Activated CD8-positive, alpha-beta T cell treated with anti-CD3 and anti-CD28 coated beads, Interleukin-2, amount 10 ng/mL, durations not matched to agents 7 days and 5 days (primary cell): Measurements from ENCODE around the gene CACNA2D3. TPM values are rescaled to one million over a fixed set of nuclear protein-coding genes. Genes with fewer than 3 reads are reported as not detected.
"Not testable (repeated sequence)": the region's sequence is repeated elsewhere in the genome, so short reads cannot be mapped to it uniquely, and the experiment has no call there.

Experiments
- ATAC-seq: fragments of 150-1000 bp; cut with Tn5 transposase; one replicate; pipeline ENCODE4 v1.10.0; 2021; ENCODE audit warnings: moderate library complexity
- CTCF ChIA-PET: fragments of 350-600 bp; sonication (Branson Sonifier 250); formaldehyde crosslinking; loops from one replicate; lab custom pipeline; 2021; ENCODE audit warnings: antibody characterized with exemption; lab: Charles Lee
- POLR2A ChIA-PET: fragments of 350-600 bp; sonication (Branson Sonifier 250); formaldehyde crosslinking; loops from one replicate; lab custom pipeline; 2021; ENCODE audit warnings: antibody characterized with exemption; lab: Charles Lee
- DNase-seq: peaks from one replicate; pipeline ENCODE4 v3.0.0-alpha.2; 2020
- H3K27ac Mint-ChIP-seq: one replicate; pipeline ENCODE4 v1.8.0; 2021; ENCODE audit warnings: mild to moderate bottlenecking, mixed read lengths
- H3K27me3 Mint-ChIP-seq: one replicate; pipeline ENCODE4 v1.8.0; 2021; ENCODE audit warnings: low read depth, mixed read lengths
- H3K36me3 Mint-ChIP-seq: one replicate; pipeline ENCODE4 v1.8.0; 2021; ENCODE audit warnings: low read depth, mixed read lengths
- H3K4me1 Mint-ChIP-seq: one replicate; pipeline ENCODE4 v1.8.0; 2021; ENCODE audit warnings: low read depth, mixed read lengths
- H3K4me3 Mint-ChIP-seq: one replicate; pipeline ENCODE4 v1.8.0; 2021; ENCODE audit warnings: mild to moderate bottlenecking, mixed read lengths
- H3K9me3 Mint-ChIP-seq: one replicate; pipeline ENCODE4 v1.8.0; 2022; ENCODE audit warnings: mixed read lengths; ENCODE audit not compliant: insufficient read depth
- total RNA-seq, 2 experiments: library from RNA; stranded (reverse); gene quantifications; one replicate each; pipeline ENCODE4 v1.2.3, GENCODE V29; 2021

The CACNA2D3 gene
- total RNA-seq, 2 experiments from 2014 or later = not detected

DNA sequence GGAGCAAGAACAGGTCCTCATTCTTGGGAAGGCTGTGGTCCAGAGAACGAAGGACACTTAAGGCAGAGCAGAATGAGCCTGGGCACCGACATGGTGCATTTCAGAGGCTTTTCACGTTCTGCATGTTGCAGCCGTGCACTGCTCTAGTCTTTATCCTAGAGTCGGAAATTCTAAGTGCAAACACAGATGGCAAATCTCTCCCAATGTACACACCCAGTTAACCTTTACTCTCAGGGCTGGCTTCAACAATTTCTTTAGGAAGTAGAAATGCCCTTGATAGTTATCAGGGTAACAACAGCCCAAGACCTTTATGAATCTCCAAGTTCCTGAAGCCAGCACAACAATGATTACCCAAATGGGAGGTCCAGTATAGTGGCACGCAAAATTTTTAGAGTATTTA lies 844.6 kb downstream of the CACNA2D3 start:
- Mint-ChIP-seq H3K4me1 (no peaks in the 10 kb centered on the region), H3K27me3 (no peaks in the 10 kb centered on the region), H3K4me3 (no peak overlapping the region), H3K9me3 (peaks cover 7% of the 10 kb centered on the region), H3K27ac (no peak overlapping the region), H3K36me3 (no peaks in the 10 kb centered on the region)
- no peak for DNase-seq
- POLR2A ChIA-PET = no interaction called here
- ATAC-seq = no peak
- CTCF ChIA-PET = no interaction called here

DNA sequence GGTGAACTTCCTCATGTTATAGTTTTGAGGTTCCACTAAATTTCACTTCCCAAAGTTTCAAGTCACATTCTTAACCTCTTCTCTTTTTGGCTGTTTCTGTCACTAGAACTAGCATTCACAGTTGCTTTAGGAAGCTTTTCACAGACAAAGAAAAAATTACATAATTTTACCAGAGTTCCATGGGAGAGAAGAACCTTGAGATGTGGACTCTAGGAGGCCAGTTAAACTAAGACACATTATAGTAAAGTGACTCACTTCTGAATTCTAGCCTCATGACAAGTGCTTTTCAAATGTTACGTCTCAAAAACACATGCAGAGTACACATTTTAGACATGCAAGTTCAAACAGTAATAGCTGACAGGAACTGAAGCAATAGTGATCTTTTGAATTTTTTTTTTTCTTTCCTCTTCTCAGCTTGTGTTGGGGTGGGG lies 845.4 kb downstream of the CACNA2D3 start:
- CTCF ChIA-PET = no interaction called here

DNA sequence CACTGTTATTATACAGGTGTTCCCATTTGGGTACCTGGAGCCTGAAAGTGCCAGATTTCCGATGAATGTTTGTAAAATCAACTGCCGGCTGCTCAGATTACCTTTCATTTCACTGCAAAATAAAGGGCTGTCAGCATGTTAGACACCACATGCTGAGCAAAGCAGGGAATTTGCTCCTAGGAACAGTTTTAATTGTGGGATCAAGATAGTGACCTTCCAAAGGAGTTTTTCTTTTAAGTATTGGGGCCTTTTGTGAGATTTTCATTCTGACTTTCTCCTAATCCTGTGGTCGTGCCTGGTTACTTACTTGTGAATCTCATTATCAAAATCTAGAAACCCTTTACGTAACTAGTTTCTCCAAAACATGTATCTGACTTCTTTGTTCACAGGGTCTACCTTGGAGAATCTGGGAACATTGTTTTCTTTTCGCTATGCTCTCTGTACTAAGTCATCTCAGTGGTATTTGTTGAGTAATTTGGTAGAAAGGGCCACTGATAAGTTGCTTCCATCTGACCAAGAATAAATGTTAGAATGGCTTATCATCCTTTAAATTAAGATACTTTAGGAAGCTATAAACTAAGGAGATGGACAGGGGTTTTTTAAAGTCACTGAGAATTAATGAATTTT lies 846.3 kb downstream of the CACNA2D3 start:
- H3K36me3 Mint-ChIP-seq = no peaks in the 10 kb centered on the region
- ChIA-PET CTCF (no interaction called here), POLR2A (no interaction called here)
- no peak for DNase-seq
- no peaks in the 10 kb centered on the region for H3K4me1 Mint-ChIP-seq
- no peak overlapping the region for H3K27ac Mint-ChIP-seq
- H3K4me3 Mint-ChIP-seq = no peak overlapping the region
- ATAC-seq = no peak
- no peaks in the 10 kb centered on the region for H3K27me3 Mint-ChIP-seq
- peaks cover 7% of the 10 kb centered on the region for H3K9me3 Mint-ChIP-seq

More for the DNA sequence above, 845.4 kb downstream of the CACNA2D3 start:
- Mint-ChIP-seq H3K4me1 (no peaks in the 10 kb centered on the region), H3K36me3 (no peaks in the 10 kb centered on the region), H3K9me3 (peaks cover 7% of the 10 kb centered on the region), H3K4me3 (no peak overlapping the region), H3K27ac (no peak overlapping the region), H3K27me3 (no peaks in the 10 kb centered on the region)
- POLR2A ChIA-PET = no interaction called here
- DNase-seq (no peak), ATAC-seq (no peak)

DNA sequence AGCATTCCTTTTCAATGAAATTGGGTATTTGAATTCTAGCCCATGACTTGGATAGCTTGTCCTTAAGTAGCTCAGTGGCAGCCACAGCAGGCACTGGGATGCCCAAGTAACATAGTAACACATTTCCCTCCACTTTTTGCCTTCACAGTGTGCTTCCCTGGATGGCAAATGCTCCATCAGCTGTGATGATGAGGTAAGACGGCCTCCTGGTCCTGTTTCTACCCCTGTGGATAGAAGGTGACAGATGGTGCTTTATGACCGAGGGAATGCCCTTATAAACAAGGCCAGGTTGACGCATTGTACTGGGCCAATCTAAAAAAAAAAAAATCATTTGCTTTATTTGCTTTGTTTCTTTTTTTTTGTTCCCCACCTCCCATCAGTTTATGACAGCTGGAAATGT lies 847.3 kb downstream of the CACNA2D3 start:
- POLR2A ChIA-PET = no interaction called here
- ATAC-seq = no peak
- DNase-seq = no peak
- no peaks in the 10 kb centered on the region for H3K27me3 Mint-ChIP-seq
- no peaks in the 10 kb centered on the region for H3K4me1 Mint-ChIP-seq
- H3K27ac Mint-ChIP-seq = no peak overlapping the region
- H3K36me3 Mint-ChIP-seq = no peaks in the 10 kb centered on the region
- CTCF ChIA-PET = no interaction called here
- H3K4me3 Mint-ChIP-seq = no peak overlapping the region
- H3K9me3 Mint-ChIP-seq = peaks cover 7% of the 10 kb centered on the region

DNA sequence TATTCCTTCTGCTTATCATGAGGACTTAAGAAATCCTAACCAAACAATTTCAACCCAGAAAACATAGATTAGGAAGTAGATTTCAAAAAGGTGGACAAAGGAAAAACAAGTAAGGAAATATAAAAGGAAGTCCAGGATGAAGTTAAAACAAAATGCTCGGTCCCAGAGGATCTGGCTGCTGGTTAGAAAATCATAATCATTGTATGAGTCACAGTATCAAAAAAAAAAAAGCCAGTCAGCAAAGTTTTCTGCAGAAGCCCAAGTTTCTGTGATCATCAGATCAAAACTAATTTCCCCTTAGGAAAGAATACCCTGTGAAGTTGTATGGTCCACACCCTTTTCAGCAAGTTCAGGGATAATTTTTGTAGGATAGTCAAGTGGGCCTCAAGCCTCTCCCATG lies 848.5 kb downstream of the CACNA2D3 start:
- Mint-ChIP-seq H3K4me3 (no peak overlapping the region), H3K27me3 (no peaks in the 10 kb centered on the region), H3K4me1 (no peaks in the 10 kb centered on the region), H3K27ac (no peak overlapping the region), H3K9me3 (peaks cover 7% of the 10 kb centered on the region), H3K36me3 (no peaks in the 10 kb centered on the region)
- DNase-seq (no peak), ATAC-seq (no peak)
- POLR2A ChIA-PET = no interaction called here
- CTCF ChIA-PET = no interaction called here

DNA sequence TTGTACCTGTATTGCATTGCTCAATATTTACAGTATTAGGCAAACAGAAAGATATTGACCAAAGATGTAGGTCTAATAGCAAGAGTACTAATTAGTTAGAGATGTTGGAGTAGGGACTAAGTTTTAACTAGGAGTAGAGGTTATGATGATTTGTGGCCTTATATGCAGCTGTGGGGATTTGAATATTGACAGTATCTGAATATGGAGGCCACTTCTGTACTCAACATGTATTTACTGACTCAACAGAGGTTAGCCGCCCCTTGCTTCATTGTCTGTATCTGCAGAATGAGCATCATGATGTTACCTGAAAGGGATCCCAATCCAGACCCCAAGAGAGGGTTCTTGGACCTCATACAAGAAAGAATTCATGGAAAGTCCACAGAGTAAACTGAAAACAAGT lies 855.1 kb downstream of the CACNA2D3 start:
- no peak overlapping the region for H3K4me3 Mint-ChIP-seq
- no peak overlapping the region for H3K27ac Mint-ChIP-seq
- ATAC-seq = no peak
- no peaks in the 10 kb centered on the region for H3K36me3 Mint-ChIP-seq
- no peak for DNase-seq
- H3K9me3 Mint-ChIP-seq = no peaks in the 10 kb centered on the region
- CTCF ChIA-PET = no interaction called here
- POLR2A ChIA-PET = no interaction called here
- H3K4me1 Mint-ChIP-seq = no peaks in the 10 kb centered on the region
- no peaks in the 10 kb centered on the region for H3K27me3 Mint-ChIP-seq

DNA sequence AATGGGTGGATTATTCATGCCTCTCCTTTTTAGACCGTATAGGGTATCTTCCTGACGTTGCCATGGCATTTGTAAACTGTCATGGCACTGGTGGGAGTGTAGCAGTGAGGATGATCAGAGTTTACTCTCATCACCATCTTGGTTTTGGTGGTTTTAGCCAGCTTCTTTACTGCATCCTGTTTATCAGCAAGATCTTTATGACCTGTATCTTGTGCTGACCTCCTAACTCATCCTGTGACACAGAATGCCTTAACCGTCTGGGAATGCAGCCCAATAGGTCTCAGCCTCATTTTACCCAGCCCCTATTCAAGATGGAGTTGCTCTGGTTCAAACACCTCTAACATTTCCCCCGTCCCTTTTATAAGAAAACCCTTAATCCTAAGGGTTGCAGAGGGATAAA lies 855.6 kb downstream of the CACNA2D3 start:
- DNase-seq, H3K4me1 Mint-ChIP-seq, POLR2A ChIA-PET, H3K27me3 Mint-ChIP-seq, CTCF ChIA-PET, H3K9me3 Mint-ChIP-seq, H3K27ac Mint-ChIP-seq, H3K36me3 Mint-ChIP-seq, H3K4me3 Mint-ChIP-seq, ATAC-seq: not testable (repeated sequence)

DNA sequence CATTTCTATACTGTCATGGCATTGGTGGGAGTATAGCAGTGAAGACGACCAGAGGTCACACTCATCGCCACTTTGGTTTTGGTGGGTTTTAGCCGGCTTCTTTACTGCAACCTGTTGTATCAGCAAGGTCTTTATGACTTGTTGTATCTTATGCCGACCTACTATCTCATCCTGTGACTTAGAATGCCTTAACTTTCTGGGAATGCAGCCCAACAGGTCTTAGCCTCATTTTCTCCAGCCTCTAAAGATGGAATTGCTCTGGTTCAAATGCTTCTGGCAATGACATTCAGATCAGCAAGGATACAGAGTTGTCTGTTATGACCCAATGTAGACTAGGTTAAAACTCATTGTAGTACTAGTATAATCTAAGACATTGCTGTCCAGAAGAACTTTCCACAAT lies 860.5 kb downstream of the CACNA2D3 start:
- Mint-ChIP-seq H3K36me3 (no peaks in the 10 kb centered on the region), H3K27ac (no peak overlapping the region)
- POLR2A ChIA-PET = no interaction called here

DNA sequence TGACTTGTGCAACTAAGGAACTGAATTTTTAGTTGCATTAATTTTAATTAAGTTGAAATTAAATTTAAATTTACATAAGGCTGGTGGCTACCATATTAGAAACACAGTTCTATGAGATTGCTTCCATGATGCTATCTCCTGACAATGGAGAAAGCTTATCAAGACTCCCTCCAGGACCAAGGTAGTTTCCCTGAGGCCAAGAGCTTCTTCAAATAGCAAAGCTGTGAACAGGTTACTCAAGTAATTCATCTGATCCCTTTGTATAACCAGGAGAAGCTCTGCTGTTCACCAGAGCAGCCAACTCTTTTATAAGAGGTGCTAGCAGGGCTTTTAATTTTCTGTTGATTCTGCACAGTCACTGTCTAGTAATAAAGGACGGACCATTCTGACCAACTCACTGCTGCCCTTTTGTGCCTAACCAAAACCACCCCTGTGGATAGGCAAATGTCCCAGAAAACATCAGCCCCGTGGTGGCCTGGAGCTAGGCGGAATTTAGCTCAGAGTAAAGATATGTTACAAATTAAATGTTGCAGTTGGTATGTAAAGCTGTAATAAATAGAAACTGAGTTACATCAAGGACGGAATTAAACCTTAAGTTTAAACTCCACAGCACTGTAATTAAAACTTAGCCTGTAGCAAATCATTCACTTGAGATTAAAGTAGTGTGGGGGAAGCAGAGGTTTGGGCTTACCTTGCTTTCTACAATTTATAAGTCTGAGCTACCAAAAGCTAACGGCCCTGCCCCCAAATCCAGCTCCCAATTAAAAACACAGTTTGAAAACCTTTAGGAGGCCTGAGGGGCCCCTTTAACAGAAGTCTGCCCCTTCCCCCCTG lies 861.1 kb downstream of the CACNA2D3 start:
- H3K36me3 Mint-ChIP-seq = no peaks in the 10 kb centered on the region
- H3K9me3 Mint-ChIP-seq = peaks cover 4% of the 10 kb centered on the region
- H3K4me1 Mint-ChIP-seq = no peaks in the 10 kb centered on the region
- ATAC-seq (no peak), DNase-seq (no peak)
- H3K27ac Mint-ChIP-seq = no peak overlapping the region
- H3K4me3 Mint-ChIP-seq = no peak overlapping the region
- POLR2A ChIA-PET = no interaction called here
- H3K27me3 Mint-ChIP-seq = no peaks in the 10 kb centered on the region
- CTCF ChIA-PET = no interaction called here

More for the DNA sequence above, 860.5 kb downstream of the CACNA2D3 start:
- ATAC-seq = no peak
- CTCF ChIA-PET = no interaction called here
- Mint-ChIP-seq H3K9me3 (peaks cover 4% of the 10 kb centered on the region), H3K4me1 (no peaks in the 10 kb centered on the region), H3K4me3 (no peak overlapping the region), H3K27me3 (no peaks in the 10 kb centered on the region)
- DNase-seq = no peak

DNA sequence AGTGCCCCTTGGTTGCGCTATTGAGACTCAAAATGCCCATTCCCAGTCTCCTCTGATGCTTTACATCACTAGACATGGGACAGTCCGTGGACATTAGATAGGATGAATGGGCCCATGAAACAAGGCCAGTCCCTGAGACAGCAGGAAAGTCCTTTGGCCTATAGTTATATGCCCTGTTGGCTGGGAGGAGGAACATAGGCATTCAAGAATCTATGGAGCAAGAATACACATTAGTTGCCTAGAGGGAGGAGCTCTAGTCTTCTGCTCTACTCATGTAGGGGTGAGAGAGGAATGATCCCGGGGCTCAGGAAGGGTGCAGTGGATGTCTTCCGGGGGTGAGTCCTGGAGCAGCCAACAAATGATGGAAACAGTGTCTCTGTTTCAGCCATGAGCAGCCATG lies 863.5 kb downstream of the CACNA2D3 start:
- Mint-ChIP-seq H3K4me3 (no peak overlapping the region), H3K36me3 (no peaks in the 10 kb centered on the region), H3K27ac (no peak overlapping the region), H3K4me1 (no peaks in the 10 kb centered on the region), H3K9me3 (peaks cover 4% of the 10 kb centered on the region), H3K27me3 (no peaks in the 10 kb centered on the region)
- CTCF ChIA-PET = no interaction called here
- DNase-seq (no peak), ATAC-seq (no peak)
- POLR2A ChIA-PET = no interaction called here

DNA sequence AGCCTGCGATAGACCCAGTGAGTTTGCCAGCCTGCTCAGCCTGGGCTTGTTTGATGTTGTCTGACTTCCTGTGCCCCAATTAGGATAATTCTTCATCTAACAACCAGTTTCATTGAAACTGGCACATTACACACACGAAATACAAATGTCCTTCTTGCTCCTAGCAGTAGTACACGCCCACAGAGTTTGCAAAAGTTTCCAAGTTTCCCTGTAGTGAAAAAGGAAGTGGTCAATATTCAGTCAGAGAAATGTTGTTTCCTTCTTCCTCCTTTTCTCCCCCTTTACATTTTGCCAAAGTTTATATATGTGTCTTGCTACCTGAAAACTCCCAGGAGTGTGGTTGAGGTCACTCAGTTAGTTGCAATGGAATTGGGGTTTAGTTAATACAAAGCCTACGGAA lies 863.9 kb downstream of the CACNA2D3 start:
- DNase-seq = no peak
- POLR2A ChIA-PET = no interaction called here
- no peaks in the 10 kb centered on the region for H3K36me3 Mint-ChIP-seq

DNA sequence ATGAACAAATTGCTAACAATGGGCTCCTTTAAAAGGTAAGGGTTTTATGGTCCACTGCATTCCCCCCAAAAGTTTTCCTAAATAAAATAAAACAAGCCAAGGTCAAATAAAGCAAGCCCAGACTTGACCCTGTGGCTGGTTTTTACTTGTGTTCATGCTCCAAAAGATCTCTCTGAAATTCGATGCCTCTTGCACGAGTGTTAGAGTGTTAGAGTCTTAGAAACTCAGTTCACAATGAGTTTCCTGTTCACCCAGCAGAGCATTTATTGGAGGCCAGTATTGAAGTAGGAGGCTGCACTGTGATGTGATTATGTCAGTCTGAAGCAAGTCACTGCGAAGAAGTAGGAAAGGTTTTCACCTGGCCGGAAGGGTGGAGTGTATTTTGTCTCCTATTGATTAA lies 865.4 kb downstream of the CACNA2D3 start:
- H3K36me3 Mint-ChIP-seq = no peaks in the 10 kb centered on the region
- peaks cover 4% of the 10 kb centered on the region for H3K9me3 Mint-ChIP-seq
- ATAC-seq (no peak), DNase-seq (no peak)
- no peak overlapping the region for H3K27ac Mint-ChIP-seq
- ChIA-PET CTCF (no interaction called here), POLR2A (no interaction called here)
- H3K27me3 Mint-ChIP-seq = no peaks in the 10 kb centered on the region
- H3K4me3 Mint-ChIP-seq = no peak overlapping the region
- H3K4me1 Mint-ChIP-seq = no peaks in the 10 kb centered on the region

More for the DNA sequence above, 863.9 kb downstream of the CACNA2D3 start:
- Mint-ChIP-seq H3K4me1 (no peaks in the 10 kb centered on the region), H3K27me3 (no peaks in the 10 kb centered on the region), H3K4me3 (no peak overlapping the region), H3K9me3 (peaks cover 4% of the 10 kb centered on the region), H3K27ac (no peak overlapping the region)
- ATAC-seq = no peak
- CTCF ChIA-PET = no interaction called here
